Activated CD8-positive, alpha-beta memory T cell treated with anti-CD3 and anti-CD28 coated beads, Interleukin-2, amount 50 U/mL, for 1 hour (primary cell): ENCODE results near the gene MS4A8.
"Not testable (repeated sequence)": the region's sequence is repeated elsewhere in the genome, so short reads cannot be mapped to it uniquely, and the experiment has no call there.

Source experiments
- DNase-seq: peaks from one replicate; pipeline ENCODE4 v3.0.0-alpha.2; 2020; ENCODE audit errors: extremely low read depth

The MS4A8 gene

DNA sequence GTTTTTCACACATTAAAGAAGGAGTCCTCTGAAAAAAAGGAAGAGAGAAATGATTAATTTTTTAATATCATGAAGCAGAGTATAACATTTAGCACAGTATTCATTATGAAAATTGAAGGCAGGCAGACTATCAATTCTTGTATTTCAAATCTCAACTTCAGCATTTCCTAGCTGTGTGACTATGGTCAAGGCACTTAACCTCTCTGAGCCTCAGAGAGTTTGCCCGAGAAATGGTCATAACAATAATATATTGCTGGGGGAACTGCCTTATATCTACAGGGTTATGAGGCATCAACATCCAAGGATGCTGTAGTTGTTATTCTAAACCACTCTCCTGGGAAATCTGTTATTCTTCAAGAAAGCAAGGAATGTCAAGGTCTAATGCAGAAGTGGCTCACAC, 26.2 kb downstream of the MS4A8 start:
- DNase-seq = no peak

DNA sequence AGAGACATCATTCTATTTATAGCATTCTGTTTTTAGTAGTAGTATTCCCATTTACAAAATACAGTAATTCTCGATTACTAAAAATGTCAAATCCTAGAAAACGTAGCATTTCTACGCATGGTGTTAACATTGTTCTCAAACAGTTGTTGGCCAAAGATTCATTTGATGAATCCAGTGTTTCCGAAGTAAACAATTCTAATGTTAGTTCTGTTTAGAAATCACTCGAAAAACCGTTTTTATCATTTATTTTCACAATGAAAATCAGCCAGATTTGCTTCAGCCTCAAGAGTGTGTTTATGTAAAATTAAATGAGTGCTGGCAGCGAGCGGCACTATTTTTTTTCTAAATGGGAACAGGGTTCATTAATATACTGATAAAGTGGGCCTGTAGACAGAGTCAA, 32.2 kb downstream of the MS4A8 start:
- no peak for DNase-seq

DNA sequence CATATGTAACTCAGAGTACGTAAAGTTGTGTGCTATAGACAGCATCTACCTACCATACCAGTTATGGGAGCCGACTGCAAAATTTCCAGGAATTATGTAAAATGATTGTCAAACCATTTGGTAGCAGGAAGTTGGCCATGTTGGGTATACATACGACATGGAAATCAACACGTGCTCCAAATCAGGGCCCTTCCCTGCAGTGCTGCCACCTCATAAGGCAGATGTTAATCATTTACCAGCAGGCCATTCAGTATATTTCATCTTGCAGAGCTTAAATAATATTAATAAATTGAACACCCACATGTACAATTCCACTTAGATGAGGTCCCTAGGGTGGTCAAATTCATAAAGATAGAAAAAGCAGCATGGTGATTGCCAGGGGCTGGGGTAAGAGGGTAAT, 34.9 kb downstream of the MS4A8 start:
- DNase-seq = no peak

DNA sequence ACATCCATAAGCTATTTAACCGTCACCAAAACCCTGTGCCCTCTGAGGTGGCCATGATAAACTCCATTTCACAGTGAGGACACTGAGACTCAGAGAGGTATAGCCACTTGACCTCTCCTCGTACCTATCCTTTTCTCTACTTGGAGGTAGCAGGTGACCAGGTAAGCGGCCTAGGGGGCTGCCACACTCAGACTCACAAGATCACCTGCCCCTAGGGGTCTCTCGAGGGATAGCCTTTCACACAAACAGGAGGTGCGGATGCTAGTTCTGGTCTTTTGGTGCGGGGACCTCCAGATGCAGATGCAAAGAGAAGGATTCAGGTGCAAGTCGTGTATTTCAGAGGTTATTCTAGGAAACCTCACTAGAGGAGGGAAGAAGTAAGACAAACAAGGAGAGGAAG, 39.7 kb downstream of the MS4A8 start:
- no peak for DNase-seq

DNA sequence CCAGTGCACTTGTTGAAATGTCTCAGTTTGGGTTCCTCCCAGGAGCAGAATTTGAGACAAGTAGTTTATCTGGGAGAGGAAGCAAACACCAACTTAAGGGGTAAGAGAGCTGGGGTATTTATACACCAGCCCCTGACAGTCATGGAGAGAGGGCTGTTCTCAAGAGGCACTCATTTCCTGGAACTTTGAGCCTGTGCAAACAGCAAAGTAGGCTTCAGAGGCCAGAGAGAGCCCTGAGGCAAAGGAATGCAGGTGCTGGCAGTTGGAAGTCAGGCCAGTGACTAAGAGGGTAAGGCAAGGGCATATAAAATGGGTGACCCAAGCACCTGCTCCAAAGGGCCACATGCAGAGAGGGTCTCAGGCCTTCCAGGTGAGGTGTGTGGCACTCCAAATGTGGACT, 41.2 kb downstream of the MS4A8 start:
- DNase-seq = no peak

DNA sequence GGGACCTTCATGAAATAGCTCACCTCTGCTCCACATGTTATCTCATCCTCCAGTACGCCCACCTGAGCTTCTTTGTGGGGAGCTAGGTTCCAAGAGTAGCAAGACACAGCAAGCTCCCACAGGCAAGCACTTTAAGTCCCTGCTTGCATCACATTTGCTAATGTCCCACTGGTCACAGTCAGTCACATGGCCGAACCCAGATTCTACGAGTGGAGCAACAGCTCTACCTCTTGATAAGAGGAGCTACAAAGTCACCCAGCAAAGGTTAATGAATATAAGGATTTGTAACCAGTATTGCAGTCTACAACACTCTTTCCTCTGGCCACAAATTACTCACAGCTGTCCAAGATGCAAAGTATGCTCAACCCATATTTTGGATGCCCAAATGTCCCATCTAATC, 42.0 kb downstream of the MS4A8 start:
- DNase-seq = no peak

DNA sequence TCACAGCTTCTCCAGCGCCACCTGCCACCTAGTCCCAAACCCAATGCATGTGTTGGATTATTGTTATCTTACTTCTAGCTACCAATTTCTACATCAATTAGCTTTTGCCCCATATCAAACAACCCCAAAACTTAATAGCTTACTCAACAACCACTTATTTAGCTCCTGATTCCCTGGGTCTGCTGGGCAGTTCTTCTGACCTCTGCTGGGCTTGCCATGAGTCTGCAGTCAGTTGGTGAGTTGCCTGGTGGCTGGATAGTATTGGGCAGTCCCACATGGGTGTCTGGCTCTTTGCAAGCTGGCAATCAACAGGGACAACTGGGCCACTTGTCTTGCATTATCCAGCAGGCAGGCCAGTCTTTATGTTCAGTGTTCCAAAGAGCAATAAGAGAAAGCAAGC, 43.6 kb downstream of the MS4A8 start:
- DNase-seq = no peak

DNA sequence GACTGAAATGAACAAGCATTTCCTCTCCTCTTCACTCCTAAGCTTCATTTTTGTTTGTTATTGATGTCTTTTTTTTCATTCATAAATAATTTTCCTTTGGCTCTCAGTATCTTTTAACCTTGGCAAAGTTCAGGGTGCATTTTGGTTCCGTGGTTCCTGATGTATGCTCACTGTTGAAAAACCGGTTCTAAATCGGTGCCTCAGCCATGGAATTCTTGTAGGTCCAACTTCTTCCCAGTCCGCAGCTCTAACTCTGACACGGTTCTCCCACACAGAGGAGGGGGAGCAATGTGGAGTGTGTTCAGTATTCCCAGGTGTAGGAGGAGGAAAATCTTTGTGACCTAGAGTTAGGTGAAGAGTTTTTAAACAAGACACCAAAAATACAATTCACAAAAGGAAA, 44.7 kb downstream of the MS4A8 start:
- no peak for DNase-seq

DNA sequence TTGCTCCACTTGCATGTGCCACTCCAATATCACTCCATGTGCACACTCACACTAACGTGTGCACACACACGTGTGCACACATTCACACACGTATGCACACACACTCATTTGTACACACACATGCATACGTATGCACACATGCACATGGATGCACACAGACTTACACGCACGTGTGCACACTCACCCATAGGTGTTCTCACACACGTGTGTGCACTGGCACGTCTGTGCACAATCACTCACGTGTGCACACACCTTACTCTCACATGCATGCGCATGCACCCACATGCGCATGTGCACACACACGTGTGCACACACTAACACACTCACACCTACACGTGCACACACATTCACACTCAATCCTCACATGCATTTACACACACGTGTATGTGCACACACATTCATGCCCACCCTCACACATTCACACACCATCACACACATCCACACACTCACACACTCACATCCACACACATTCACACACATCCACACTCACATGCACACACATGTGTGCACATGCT, 48.0 kb downstream of the MS4A8 start:
- no peak for DNase-seq

DNA sequence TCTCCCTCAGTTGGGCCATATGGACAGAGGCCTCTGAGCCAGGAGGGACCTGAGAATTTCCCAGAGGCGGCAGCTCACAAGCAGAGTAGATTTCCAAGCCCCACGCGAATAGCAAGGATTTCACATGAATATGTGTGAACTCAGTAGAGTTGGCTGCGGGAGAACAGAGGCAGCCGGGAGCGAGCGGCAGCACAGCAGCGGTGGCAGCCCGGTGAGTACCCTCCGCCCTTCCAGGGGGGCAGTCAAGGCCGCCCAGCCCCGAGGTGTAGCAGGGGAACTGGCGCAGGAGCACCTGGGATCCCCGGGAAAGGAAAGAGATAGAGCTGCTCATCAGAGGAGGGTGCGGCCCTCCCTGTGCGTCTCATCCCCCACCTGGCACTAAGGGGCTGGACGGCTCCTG, 48.8 kb downstream of the MS4A8 start:
- DNase-seq = no peak

DNA sequence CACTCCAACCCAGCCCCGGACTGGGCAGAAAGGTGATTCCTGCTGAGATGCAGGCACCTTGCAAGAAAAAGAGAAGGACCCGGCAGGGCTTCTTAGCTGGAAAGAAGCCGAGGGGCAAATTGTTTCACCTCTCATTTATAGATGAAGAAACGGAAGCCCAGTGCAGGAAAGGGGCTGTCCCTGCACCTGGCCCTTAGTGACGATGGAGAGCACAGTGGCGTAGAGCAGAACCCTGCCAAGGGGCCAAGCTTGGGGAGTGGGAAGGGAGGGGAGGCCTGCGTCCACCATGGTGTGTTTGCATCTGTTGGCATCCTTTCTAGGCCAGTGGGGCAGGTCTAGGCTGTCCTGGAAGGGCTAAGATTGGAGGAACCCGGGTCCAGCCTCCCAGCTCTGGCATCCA, 49.4 kb downstream of the MS4A8 start:
- no peak for DNase-seq

DNA sequence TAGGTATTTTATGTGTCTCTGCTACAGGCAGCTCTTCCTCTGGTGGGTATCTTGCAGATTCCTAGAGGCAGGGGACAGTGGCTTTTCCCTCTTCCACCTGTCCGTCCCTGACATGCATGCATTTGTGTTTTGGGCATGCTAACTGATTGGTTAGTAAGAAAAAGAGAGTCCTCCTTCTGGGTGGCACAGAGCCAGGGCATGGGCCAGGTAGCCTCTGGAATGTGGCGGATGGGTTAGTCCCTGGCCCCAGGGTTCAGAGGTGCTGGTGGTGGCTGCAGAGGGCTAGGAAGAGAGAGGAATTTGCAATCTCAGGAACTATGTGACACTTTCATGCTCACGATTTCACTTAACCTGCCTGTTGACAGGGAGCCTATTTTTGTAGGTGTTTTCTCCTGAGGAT, 51.5 kb downstream of the MS4A8 start:
- no peak for DNase-seq

DNA sequence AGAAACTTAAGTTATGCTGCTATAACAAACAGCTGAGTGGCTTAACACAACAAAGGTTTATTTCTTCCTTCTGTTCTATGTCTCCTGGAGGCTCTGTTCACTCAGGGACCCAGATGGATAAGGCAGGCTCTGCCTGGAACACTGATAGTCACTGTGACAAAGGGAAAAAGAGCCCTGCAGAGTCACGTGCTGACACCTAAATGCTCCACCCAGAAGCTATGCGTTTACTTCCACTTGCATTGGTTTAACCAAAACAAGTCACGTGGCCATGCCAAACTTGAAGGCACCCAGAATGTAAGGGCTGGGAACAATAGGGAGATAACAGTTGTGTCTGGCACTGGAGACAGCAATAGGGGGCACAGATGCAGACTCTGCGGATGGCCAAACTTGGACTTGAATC, 53.9 kb downstream of the MS4A8 start:
- no peak for DNase-seq

DNA sequence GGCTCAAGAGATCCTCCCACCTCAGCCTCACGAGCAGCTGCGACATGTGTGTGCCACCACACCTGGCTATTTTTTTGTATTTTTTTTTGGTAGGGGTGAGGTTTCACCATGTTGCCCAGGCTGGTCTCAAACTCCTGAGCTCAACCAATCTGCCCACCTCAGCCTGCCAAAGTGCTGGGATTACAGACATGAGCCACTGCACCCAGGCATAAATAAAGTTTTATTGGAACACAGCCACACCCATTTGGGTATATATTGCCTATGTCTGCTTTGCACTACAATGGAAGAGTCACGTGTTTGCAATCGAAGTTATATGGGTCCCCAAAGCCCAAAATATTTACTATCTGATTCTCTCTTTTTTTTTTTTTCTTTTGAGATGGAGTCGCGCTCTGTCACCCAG, 55.5 kb downstream of the MS4A8 start:
- no peak for DNase-seq

DNA sequence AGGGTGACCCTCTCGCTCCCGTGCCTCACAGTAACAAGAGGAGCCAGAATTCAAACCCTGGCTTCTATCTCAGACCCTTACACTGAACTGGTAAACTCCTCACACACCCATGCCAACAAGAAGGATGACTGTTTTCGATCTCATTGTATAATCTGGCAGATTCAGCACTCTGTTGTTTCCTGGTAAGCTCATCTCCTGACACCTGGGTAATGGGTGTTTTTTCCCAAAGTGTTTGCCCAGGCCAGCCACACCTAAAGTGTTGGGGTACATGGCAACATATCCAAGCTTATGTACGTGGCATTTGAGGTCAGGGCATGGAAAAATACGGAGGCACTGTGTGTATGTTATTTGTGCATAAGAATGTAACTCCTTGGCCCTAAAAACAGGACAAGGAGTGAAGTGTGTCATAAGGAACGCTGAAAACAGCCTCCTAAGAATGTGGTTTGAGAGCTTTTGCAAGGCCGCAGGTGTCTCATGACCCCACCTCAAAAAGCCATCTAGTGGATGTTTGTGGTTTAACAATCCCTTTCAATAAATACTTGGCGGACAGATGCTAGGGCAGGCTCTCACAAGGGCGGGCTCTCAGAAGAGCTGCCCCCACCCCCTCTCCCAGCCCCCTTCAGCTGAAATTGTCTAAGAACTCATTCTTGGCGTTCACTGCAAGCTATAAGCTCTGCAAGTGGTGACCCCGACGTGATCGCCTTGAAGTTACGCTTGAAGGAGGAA, 57.1 kb downstream of the MS4A8 start, which contains the start of gene MS4A15:
MS4A15 (plus strand) TSS at position 561 of the 726 bp plus-strand sequence. CDS start 6,867 bp downstream, outside the sequence.
- no peak for DNase-seq

DNA sequence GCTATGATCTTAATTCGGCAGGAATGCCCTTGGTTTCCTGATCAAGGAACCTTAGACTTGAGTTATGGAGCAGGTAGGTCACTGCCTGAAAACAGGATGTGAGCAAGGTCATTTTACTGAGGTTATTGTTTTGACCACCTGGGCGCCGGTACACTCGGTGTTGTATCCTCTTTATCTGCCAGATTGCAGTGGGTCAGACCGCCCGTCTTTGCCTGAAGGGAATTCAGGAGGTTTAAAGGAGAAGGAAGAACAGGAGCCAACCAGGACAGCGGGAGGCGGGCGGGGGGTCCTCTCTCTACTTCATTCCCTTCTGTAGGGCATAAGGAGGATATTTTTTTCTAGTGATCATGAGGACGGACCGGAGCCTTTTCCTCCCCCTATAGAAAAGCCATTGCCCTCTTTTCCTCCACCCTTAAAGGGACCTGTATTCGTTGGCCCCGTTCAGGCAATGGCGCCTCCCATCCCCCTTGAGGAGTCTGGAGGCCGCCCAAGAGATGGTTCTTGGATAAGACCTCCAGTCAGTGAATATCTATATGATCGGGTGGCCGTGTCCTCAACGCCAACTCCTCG, 57.9 kb downstream of the MS4A8 start:
- no peak for DNase-seq

DNA sequence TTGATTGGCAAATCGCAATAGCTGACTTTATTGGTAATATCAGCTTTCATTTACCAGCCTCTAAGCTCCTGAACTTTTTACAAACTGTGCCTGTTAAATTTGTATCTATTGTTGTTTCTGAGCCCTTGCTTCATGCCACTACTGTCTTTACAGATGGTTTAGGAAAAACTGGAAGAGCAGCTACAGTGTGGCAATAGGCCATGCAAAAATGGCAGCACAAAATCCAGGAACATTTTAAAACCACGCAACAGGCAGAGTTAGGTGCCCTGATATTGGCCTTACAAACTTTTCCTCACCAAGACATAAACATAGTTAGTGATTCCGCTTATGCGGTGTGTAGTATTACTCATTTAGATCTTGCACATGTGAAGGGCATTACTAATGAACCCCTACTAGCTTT, 59.3 kb downstream of the MS4A8 start:
- DNase-seq = not testable (repeated sequence)

DNA sequence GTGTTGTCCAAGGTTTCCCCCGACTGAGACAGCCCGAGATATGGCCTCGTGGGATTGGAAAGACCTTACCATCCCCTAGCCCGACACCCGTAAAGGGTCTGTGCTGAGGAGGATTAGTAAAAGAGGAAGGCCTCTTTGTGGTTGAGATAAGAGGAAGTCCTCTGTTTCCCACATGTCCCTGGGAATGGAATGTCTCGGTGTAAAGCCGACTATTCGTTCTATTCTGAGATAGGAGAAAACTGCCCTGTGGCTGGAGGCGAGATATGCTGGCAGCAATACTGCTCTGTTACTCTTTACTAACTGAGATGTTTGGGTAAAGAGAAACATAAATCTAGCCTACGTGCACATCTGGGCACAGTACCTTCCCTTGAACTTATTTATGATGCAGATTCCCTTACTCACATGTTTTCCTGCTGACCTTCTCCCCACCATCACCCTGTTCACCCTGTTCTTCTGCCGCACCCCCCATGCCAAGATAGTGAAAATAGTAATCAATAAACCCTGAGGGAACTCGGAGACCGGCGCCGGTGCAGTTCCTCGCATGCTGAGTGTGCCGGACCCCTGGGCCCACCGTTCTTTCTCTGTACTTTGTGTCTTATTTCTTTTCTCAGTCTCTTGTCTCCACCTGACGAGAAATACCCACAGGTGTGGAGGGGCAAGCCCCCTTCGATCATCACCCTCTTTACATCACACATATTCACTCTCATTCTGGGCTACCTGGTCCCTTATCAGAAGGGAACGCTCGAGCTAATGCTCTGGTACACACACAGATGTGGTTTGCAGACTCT, 60.2 kb downstream of the MS4A8 start:
- not testable (repeated sequence) for DNase-seq

DNA sequence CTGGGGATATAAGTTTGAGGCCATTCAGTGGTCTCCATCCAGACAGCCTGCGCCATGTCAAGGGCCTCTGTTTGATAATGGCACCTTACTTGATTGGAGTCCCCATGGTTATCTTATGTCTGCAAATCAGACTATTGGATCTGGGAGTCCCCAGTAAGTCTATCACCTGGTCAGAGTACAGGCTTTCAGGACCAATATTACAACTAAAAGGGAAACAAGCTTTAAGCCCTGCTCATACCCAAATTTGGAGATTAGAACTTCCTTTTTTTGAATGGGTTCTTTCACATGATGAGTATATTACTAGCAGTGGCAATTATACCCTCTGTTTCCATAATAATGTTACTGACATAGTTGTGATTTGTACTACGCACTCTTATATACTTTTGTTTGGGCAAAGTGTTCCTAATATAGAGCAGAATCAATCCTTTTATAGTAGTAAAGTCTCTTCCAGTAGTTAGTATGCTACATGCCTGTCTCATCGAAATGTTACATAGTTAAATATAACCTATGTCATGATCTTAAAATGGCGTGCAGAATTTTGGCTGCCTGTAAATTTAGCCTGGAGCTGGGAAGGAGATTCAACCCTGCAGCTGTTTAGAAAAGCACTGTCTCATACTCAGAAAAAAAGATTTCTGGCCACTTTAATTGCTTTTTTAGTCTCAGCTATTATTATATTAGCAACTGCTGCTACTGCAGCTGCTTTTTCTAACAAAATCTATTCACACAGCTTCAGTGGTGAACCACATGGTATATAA, 62.2 kb downstream of the MS4A8 start:
- no peak for DNase-seq

DNA sequence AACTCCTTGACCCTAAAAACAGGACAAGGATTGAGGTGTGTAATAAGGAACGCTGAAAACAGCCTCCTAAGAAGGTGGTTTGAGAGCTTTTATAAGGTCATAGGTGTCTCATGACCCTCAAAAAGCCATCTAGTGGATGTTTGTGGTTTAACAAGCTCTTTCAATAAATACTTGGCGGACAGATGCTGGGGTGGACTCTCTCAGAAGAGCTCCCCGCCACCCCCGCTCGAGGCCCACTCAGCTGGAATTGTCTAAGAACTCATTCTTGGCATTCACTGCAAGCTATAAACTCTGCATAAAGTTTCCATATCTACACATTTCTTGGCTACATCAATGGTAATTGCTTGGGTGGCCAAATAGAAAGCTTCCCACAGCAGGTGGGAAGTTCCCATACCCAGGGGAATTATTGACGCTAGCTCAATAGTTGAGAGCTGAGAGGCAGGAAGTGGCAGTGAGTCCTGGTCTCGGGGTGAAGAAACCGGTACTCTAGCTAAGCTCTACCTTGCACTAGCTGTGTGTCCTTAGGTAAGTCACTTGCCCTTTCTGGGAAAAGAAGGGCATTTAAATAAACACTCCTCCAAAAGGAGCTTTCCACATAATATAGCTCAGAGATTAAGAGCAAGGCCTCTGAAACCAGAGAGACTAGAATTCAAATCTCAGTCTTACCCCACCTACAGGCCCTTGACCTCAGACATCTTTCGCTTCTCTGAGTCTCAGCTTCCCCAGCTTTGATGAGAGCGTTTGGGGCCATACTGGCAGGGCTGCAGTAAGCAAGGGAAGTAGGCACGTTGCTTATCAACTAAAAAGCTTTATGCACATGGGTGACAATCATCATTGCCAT, 63.7 kb downstream of the MS4A8 start:
- no peak for DNase-seq

DNA sequence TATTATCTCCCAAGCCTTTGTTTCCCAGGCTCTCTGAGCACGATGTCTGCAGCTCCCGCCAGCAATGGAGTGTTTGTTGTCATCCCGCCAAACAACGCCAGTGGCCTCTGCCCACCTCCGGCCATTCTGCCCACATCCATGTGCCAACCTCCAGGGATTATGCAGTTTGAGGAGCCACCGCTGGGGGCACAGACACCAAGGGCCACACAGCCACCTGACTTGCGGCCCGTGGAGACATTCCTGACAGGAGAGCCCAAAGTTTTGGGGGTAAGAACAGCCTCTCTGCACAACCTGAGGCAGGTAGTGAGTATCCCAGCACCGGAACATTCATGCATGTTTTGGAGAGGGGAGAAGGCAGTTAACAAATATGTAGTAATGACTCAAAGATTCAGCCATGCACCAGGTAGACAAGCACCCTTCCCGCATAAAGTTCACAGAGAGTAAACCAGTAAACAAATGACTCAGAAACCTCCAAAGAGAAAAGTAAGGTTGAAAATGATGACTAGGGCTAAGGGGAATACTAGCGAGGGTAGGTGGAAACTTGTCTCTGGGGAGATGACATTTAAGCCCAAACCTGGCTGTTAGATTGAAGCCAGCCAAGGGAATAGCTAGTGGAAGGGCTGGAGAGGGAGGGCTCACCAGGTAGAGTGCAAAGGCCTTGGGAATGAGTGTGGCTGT, 64.4 kb downstream of the MS4A8 start:
- no peak for DNase-seq
